ENCODE results near the gene C9orf153.

Gene C9orf153

DNA sequence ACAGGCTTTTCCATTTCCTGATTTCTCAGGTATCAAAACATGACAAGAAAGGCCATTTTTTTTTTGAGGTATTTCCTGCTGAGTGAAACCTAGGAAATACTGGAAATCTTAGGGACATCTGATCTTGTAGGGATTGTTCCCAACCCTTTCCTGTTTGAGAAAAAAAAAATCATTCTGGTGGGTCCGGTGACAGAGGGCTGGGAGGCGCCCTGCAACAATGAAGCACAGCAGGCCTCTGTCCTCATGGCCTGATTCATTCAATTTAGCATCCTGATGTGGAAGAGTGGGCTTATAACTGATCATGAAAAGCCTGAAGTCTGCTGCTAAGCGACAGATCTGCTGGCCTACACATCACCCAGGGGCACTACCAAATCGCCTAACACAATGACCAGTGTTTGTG lies 3.0 kb upstream of the C9orf153 start:
- TF ChIP-seq TEAD4 (IDR thresholded peaks at IDR 0.05) (no peak), EP300 (IDR thresholded peaks at IDR 0.05; ENCODE audit: borderline replicate concordance) (no peak), ZBTB7A (IDR thresholded peaks at IDR 0.05; ENCODE audit: low read depth) (no peak), YY1 (IDR thresholded peaks at IDR 0.05; ENCODE audit: low read depth) (no peak)
- TF ChIP-seq, protein P1, sequence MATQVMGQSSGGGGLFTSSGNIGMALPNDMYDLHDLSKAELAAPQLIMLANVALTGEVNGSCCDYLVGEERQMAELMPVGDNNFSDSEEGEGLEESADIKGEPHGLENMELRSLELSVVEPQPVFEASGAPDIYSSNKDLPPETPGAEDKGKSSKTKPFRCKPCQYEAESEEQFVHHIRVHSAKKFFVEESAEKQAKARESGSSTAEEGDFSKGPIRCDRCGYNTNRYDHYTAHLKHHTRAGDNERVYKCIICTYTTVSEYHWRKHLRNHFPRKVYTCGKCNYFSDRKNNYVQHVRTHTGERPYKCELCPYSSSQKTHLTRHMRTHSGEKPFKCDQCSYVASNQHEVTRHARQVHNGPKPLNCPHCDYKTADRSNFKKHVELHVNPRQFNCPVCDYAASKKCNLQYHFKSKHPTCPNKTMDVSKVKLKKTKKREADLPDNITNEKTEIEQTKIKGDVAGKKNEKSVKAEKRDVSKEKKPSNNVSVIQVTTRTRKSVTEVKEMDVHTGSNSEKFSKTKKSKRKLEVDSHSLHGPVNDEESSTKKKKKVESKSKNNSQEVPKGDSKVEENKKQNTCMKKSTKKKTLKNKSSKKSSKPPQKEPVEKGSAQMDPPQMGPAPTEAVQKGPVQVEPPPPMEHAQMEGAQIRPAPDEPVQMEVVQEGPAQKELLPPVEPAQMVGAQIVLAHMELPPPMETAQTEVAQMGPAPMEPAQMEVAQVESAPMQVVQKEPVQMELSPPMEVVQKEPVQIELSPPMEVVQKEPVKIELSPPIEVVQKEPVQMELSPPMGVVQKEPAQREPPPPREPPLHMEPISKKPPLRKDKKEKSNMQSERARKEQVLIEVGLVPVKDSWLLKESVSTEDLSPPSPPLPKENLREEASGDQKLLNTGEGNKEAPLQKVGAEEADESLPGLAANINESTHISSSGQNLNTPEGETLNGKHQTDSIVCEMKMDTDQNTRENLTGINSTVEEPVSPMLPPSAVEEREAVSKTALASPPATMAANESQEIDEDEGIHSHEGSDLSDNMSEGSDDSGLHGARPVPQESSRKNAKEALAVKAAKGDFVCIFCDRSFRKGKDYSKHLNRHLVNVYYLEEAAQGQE (IDR thresholded peaks at IDR 0.05; ENCODE audit: low read depth), result no peak
- TF ChIP-seq, protein P2, sequence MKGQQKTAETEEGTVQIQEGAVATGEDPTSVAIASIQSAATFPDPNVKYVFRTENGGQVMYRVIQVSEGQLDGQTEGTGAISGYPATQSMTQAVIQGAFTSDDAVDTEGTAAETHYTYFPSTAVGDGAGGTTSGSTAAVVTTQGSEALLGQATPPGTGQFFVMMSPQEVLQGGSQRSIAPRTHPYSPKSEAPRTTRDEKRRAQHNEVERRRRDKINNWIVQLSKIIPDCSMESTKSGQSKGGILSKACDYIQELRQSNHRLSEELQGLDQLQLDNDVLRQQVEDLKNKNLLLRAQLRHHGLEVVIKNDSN (IDR thresholded peaks at IDR 0.05), result no peak
- TF ChIP-seq, protein P3, sequence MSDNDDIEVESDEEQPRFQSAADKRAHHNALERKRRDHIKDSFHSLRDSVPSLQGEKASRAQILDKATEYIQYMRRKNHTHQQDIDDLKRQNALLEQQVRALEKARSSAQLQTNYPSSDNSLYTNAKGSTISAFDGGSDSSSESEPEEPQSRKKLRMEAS (IDR thresholded peaks at IDR 0.05), result no peak

DNA sequence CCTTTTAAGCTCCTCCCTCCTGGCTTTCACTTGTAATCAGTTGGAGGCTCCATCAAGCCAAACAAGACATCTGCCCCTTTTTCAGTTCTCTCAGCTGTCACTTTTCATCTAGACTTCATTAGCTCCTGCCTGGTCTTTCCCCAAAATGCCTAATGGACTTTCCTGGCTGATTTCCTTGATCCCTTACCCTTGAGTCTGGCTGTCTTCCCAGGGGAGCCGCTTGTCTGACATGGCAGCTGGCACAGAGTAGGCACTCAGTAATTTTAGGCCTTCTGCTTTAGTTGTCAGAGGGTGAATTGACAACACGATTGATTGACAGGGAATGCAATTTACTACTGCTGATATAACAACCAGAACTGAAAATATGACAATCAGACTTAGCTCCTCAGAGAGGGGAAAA lies 2.1 kb downstream of the C9orf153 start:
- TF ChIP-seq TAF1 (IDR thresholded peaks at IDR 0.05; ENCODE audit: low read depth), result no peak
- no peak for TF ChIP-seq FOXM1 (IDR thresholded peaks at IDR 0.05; ENCODE audit: borderline replicate concordance, low read depth)
- TF ChIP-seq YY1 (IDR thresholded peaks at IDR 0.05; ENCODE audit: low read depth), result no peak
- TF ChIP-seq TCF12 (IDR thresholded peaks at IDR 0.05; ENCODE audit: low read depth), result no peak
- TF ChIP-seq, protein P1 (IDR thresholded peaks at IDR 0.05; ENCODE audit: low read depth), result no peak
- no peak for TF ChIP-seq CEBPB (IDR thresholded peaks at IDR 0.05)
- TF ChIP-seq, protein P2 (IDR thresholded peaks at IDR 0.05), result no peak

DNA sequence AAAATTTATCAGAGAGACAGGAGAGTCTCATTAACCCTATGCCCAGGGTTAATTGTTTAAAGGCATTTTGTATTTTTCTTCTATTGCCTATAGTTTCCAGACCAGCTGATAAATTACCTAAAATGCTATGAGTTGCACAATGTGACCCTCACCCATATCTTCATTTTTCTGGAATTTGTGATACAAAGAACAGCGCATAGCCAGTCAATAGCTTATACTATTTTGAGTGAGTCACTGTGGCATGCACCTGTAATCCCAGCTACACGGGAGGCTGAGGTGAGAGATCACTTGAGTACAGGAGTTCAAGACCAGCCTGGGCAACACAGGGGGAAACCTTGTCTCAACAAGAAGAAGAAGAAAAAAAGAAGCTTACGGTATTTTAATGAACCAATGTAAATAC lies 2.8 kb downstream of the C9orf153 start:
- TF ChIP-seq, protein P1 (IDR thresholded peaks at IDR 0.05; ENCODE audit: low read depth), result no peak
- TF ChIP-seq ZBTB7A (IDR thresholded peaks at IDR 0.05; ENCODE audit: low read depth) (no peak), TCF12 (IDR thresholded peaks at IDR 0.05; ENCODE audit: low read depth) (no peak), EP300 (IDR thresholded peaks at IDR 0.05; ENCODE audit: borderline replicate concordance) (no peak), CREB1 (IDR thresholded peaks at IDR 0.05; ENCODE audit: low read depth) (no peak), CEBPB (IDR thresholded peaks at IDR 0.05) (no peak), TAF1 (IDR thresholded peaks at IDR 0.05; ENCODE audit: low read depth) (no peak), TEAD4 (IDR thresholded peaks at IDR 0.05) (no peak), EGR1 (IDR thresholded peaks at IDR 0.05) (no peak), YY1 (IDR thresholded peaks at IDR 0.05; ENCODE audit: low read depth) (no peak), RAD21 (IDR thresholded peaks at IDR 0.05; ENCODE audit: low read depth) (no peak), NFIC (IDR thresholded peaks at IDR 0.05) (no peak), FOXM1 (IDR thresholded peaks at IDR 0.05; ENCODE audit: borderline replicate concordance, low read depth) (no peak)
- TF ChIP-seq, protein P2 (IDR thresholded peaks at IDR 0.05), result no peak
- TF ChIP-seq, protein P3 (IDR thresholded peaks at IDR 0.05), result no peak

DNA sequence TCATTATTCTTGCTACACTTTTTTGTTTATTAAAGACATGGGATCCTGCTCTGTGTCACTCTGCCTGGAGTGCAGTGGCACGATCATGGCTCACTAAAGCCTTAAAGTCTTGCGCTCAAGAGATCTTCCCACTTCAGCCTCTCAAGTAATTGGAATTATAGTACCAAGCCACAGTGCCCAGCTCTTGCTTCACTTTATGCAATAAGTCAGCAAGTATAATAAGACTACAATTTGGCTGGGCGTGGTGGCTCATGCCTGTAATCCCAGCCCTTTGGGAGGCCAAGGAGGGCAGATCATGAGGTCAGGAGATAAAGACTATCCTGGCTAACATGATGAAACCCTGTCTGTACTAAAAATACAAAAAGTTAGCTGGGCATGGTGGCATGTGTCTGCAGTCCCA lies 5.9 kb downstream of the C9orf153 start:
- TF ChIP-seq FOXM1 (IDR thresholded peaks at IDR 0.05; ENCODE audit: borderline replicate concordance, low read depth), result no peak
- TF ChIP-seq CEBPB (IDR thresholded peaks at IDR 0.05), result no peak
- TF ChIP-seq, protein P2 (IDR thresholded peaks at IDR 0.05), result no peak
- no peak for TF ChIP-seq EGR1 (IDR thresholded peaks at IDR 0.05)
- TF ChIP-seq YY1 (IDR thresholded peaks at IDR 0.05; ENCODE audit: low read depth), result no peak
